Measurements from ENCODE around the gene FRRS1L.
A peak's percentile ranks its signal among the peaks of the same experiment; 100 is the strongest.
"Not testable (repeated sequence)": the region's sequence is repeated elsewhere in the genome, so short reads cannot be mapped to it uniquely, and the experiment has no call there.

FRRS1L gene

DNA sequence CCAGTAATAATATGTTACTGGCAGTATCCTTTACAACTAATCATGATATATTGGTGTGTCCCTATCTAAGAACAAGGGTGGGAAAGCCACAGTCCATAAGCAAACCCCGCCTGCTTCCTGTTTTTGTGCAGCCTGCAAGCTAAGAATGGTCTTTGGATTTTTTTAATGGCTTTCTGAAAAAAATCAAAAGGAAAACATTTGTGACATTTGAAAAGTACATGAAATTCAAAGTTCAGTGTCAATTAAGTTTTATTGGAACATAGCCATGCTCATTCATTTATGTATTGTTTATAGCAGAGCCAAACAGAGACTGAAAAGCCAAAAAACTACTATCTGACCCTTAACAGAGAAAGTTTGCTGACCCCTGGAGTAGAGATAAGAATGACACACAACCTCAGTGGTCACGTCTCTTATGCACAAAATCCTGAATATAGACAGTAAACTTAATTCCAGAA is 34.5 kb downstream of the FRRS1L start:
- DNase-seq (ENCODE audit: low read depth in 2 of 2), result no peak

DNA sequence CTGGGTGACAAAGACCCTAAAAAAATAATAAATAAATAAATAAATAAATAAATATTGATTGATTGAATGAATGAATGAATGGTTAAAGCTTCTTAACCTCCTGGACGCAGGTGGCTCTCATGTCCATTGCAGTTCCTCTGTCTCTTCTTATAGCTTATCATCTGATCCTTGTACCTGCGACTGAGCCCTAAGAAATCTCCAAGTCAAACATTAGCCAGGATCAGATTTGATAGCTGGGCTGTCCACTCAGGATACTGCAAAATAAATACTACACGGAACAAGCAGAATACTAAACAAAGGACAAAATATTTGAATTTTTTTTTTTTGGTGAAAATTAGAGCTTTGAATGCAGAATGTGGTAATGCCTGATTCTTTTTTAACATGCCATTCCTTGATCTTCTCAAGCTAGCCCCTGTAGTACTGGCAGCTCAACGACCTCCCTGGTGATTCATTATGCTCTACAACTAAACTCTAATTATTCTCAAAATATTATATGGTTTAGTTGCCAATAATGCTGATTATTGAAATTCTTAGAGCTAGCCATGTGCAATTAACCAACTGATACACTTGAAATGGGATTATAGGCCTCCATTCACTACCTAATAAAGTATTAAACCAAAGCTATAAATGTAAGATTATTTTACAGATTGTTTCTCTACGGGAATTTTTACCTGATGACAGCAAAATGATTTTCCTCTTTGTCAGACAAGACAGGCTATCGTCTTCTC is 37.4 kb downstream of the FRRS1L start:
- DNase-seq (ENCODE audit: low read depth in 2 of 2), result no peak

GRCh38 chr9:109126671-109127070 is 40.4 kb downstream of the FRRS1L start:
- not testable (repeated sequence) for DNase-seq (ENCODE audit: low read depth in 2 of 2)

- DNase-seq (ENCODE audit: low read depth in 2 of 2), result no peak
These were observed 42.9 kb downstream of the FRRS1L start for GRCh38 chr9:109124121-109124520.

GRCh38 chr9:109122726-109123621 is 44.1 kb downstream of the FRRS1L start:
- no peak for DNase-seq (ENCODE audit: low read depth in 2 of 2)

DNA sequence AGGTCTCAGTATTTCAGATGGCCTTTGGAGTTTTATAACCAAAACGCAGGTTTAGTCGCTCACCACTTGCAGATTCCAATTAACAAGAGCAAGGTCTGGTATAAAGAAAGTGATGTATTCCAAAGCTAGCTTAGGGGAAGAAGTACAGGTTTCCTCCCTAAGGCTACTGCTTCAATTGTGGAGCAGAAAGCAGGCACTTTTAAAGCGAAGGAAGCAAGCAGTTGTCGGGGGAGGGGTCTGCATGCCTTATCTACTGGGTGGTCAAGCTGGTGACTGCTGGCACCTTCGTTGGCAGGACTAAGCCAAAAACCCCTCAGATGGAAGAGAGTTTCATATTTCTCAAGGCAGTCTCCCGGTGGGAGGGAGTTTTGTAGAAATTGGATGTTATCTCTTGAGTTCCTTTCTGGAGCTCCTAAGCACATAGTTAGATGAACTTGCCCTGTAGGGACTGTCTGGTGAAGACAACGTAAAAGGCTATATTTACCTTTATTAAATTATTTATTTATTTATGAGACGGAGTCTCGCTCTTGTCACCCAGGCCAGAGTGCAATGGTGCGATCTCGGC is 45.7 kb downstream of the FRRS1L start:
- DNase-seq (ENCODE audit: low read depth in 2 of 2), result no peak

- DNase-seq (ENCODE audit: low read depth in 2 of 2), result no peak
These were observed 46.8 kb downstream of the FRRS1L start for GRCh38 chr9:109120204-109120789.

DNA sequence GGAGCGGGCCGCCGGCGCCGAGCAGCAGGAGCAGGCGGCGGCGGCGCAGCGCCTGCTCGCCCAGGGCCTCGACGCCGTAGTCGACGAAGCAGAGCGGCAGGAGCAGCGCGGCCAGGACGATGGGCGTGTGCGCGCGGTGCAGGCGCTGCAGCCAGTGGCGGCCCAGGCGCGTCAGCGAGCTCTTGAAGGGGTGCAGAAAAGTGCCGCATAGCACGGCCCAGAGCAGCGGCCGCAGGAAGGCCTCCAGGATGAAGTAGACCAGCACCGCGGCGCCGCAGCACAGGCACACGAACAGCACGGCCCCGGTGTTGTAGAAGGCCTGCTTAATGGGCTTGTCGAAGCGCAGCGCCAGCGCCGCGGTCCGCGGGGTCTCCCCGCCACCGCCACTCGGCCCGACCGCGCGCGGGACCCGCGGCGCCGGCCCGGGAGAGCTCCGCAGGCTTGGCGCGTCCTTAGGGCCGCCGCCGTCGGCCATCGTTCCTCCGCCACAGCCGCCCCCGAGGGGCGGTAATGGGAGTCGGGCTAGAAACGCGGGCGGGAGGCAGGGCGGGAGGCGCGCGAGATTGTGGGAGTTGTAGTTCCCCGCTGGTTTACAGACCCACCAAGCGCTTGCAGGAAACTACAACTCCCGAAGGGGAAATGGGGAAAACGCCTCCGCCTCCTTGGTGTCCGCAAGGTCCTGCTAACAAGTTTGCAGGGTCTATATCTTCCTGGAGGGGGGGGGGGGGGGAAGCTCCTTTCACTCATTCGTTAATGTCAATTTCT is 47.4 kb downstream of the FRRS1L start, which contains the start of gene TMEM245:
TSS of gene TMEM245 (minus strand) at position 509 of the 765 bp plus-strand sequence. CDS start at position 475, 34 bp downstream.
- DNase-seq (ENCODE audit: low read depth in 2 of 2), result peak; percentile 86 to 88

- no peak for DNase-seq (ENCODE audit: low read depth in 2 of 2)
These were observed 48.1 kb downstream of the FRRS1L start for GRCh38 chr9:109118808-109119438.

DNA sequence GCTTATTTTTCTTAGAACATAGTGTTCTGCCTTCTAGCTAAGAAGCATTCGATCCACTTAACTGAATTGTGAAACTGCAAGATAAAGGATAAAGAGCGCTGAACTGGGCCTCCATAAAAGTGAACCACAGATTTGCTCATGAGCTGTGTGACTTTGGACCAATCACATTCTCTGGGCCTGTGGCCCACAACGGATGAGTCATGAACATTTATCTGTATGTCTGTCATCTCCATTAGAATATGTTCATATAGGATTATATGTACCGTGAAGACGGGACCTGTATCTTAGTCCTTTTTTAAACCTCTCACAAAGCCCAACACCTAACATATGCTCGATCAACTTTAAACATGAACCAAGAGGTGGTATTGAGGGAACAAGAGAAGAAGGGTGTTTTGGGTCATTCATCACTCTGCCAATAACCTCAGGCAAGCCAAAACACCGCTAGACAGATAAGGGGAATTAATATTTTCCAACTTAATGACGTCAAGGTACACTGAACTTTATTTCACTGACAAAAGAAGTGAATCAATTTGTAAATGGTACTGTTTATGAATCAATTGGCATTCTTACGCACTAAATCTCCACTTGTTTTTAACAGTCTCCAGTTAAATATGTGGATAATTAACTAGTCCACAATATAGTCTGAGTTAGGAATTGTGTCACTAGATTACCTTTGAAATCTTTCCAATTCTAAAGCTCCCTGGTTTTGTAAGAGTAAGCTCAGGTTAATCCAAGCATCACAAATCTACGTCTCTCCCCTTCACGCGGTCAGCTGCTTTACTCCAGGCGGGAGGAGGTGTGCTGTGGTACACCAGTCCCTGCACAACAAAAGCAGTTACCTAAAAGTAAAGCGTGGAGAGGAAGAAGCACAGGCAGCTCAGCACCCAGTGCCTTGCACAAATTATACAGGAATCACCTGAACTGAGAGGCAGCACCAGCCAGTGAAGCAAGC is 48.9 kb downstream of the FRRS1L start:
- peak; percentile 3 to 7 for DNase-seq (ENCODE audit: low read depth in 2 of 2)

DNA sequence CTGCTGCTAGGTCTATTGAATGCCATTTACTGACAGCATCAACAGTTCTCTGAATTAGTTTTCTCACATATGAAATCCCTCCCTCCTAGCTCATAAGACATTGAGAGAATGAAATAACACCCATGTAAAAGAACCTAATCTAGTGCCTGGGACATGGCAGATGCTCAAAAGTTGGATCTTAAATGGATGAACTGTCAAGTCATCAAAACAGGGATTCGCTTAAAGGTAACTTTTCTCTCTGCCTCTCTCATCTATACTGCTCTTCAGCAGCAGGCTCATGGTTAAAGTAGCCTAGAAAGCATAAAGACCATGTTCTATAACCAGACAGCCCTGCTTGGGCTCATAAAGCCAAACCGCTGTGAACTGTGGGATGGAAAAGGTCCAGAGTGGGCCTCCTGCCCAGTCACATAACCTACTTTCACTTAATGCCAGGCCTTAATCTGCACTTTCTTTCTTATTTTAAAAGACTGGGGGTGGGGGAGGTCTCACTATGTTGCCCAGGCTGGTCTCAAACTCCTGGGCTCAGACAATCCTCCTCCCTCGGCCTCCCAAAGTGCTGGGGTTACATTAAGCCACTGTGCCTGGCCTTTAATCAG is 51.0 kb downstream of the FRRS1L start:
- no peak for DNase-seq (ENCODE audit: low read depth in 2 of 2)

- no peak for DNase-seq (ENCODE audit: low read depth in 2 of 2)
These were observed 52.4 kb downstream of the FRRS1L start for GRCh38 chr9:109114670-109115069.

DNA sequence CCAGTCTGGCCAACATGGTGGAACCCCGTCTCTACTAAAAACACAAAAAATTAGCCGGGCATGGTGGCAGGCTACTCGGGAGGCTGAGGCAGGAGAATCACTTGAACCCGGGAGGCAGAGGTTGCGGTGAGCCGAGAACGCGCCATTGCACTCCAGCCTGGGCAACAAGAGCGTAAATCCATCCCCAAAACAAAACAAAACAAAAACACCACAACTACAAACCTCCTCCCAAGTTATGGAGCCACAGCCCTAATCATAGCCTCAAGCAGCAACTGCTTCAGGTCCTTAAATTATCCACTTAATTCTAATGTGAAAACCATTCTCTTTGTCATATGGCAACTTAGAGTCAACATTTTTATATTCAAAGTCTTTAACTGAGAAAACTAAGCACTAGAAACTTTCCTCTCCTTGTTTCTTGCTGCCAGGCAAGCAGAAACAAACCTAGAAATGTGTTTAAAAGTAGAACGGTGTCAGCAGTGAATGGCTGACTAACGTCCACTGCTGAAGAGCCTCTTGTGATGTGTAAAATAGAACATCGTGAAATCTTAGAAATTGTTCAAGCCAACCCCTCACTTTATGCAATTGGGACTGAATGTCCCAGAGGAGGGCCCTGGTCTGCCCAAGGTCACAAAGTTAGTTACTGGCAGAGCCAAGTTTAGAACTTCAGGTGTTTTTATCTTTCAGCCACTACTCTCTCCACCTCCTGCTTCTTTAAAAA is 53.0 kb downstream of the FRRS1L start:
- no peak for DNase-seq (ENCODE audit: low read depth in 2 of 2)

- no peak for DNase-seq (ENCODE audit: low read depth in 2 of 2)
These were observed 53.8 kb downstream of the FRRS1L start for GRCh38 chr9:109113254-109113653.

GRCh38 chr9:109110329-109111021 is 56.6 kb downstream of the FRRS1L start:
- DNase-seq (ENCODE audit: low read depth in 2 of 2), result no peak

GRCh38 chr9:109109967-109110328 is 57.1 kb downstream of the FRRS1L start:
- no peak for DNase-seq (ENCODE audit: low read depth in 2 of 2)

DNA sequence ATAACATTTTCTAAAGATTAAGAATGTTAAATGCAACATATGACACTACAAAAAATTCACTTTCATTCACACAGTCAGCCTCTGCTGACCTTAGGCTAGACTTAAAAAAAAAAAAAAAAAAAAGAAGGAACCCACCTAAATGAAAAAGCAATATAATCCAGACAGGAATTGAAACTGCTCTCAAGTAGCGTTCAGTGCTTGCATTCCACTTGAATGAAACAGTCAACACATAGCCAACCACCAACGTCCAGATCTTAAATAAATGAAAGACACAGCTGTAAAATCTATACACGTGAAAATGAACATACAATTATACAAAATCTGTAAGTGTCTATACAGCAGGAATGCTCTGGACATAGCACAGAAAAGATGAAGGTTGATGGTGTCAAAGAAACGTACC is 58.7 kb downstream of the FRRS1L start:
- DNase-seq (ENCODE audit: low read depth in 2 of 2), result no peak

Data from stimulated activated CD8-positive, alpha-beta memory T cell treated with anti-CD3 and anti-CD28 coated beads, Interleukin-7, amount 100 ng/mL, for 1 hour (primary cell).